Liver (tissue), 9 donors: ENCODE results near the gene SUSD5. TPM values are rescaled to one million over a fixed set of nuclear protein-coding genes. Genes with fewer than 3 reads are reported as not detected.

Experiments used
- DNase-seq: peaks from one replicate; pipeline ENCODE4 v3.0.0-alpha.2; 2017; ENCODE audit warnings: low spot score
- H3K27ac ChIP-seq, 2 donors: one replicate each; pipeline ENCODE4 v1.7.0; 2013; ENCODE audit warnings: inconsistent platforms in 2 of 2, low read length in 2 of 2, control low read depth in 1 of 2, low read depth in 1 of 2, mild to moderate bottlenecking in 1 of 2
- H3K27me3 ChIP-seq, 4 donors: one replicate each; pipeline versions ENCODE4 v1.6.1 to v1.7.0; 2013; ENCODE audit warnings: low read length in 3 of 4, inconsistent platforms in 1 of 4, mild to moderate bottlenecking in 1 of 4, moderate library complexity in 1 of 4; ENCODE audit not compliant: control insufficient read depth in 4 of 4, insufficient read depth in 4 of 4
- H3K36me3 ChIP-seq, 4 donors: one replicate each; pipeline versions ENCODE4 v1.6.1 to v1.7.0; 2013; ENCODE audit warnings: low read length in 3 of 4, mild to moderate bottlenecking in 3 of 4, low read depth in 1 of 4, moderate library complexity in 1 of 4; ENCODE audit not compliant: control insufficient read depth in 4 of 4, insufficient read depth in 3 of 4
- H3K4me1 ChIP-seq, 4 donors: one replicate each; pipeline versions ENCODE4 v1.6.1 to v1.7.0; 2013; ENCODE audit warnings: low read length in 3 of 4, mild to moderate bottlenecking in 3 of 4, moderate library complexity in 1 of 4; ENCODE audit not compliant: control insufficient read depth in 4 of 4, insufficient read depth in 4 of 4
- H3K4me3 ChIP-seq, 3 donors: one replicate each; pipeline versions ENCODE4 v1.6.1 to v1.7.0; 2013; ENCODE audit warnings: low read length in 3 of 3, control low read depth in 1 of 3, low read depth in 1 of 3, mild to moderate bottlenecking in 1 of 3
- H3K9ac ChIP-seq, 2 donors: one replicate each; pipeline ENCODE4 v1.7.0; 2013; ENCODE audit warnings: low read length in 2 of 2, mild to moderate bottlenecking in 2 of 2, moderate library complexity in 2 of 2, control low read depth in 1 of 2, low read depth in 1 of 2
- H3K9me3 ChIP-seq, 4 donors: one replicate each; pipeline versions ENCODE4 v1.6.1 to v1.7.0; 2013; ENCODE audit warnings: low read length in 3 of 4; ENCODE audit not compliant: control insufficient read depth in 4 of 4
- FOXA1 ChIP-seq: IDR thresholded peaks from 2 replicates; pipeline ENCODE4 v1.6.1; 2016; ENCODE audit warnings: antibody characterized with exemption
- FOXA2 ChIP-seq: IDR thresholded peaks from 2 replicates; pipeline ENCODE4 v1.6.1; 2016; ENCODE audit warnings: antibody characterized with exemption
- GABPA ChIP-seq, 2 donors: IDR thresholded peaks in 1 of 2; conservative IDR thresholded peaks in 1 of 2; 2 replicates each; pipeline ENCODE4 v1.6.1; 2016; ENCODE audit warnings: antibody characterized with exemption in 2 of 2, mild to moderate bottlenecking in 1 of 2, moderate library complexity in 1 of 2
- JUND ChIP-seq, 2 donors: IDR thresholded peaks; 2 replicates each; pipeline ENCODE4 v1.6.1; 2016; ENCODE audit warnings: antibody characterized with exemption in 2 of 2
- NR2F2 ChIP-seq: IDR thresholded peaks from 2 replicates; pipeline ENCODE4 v1.6.1; 2016; ENCODE audit warnings: antibody characterized with exemption
- TAF1 ChIP-seq: conservative IDR thresholded peaks from 2 replicates; pipeline ENCODE4 v1.6.1; 2016; ENCODE audit warnings: antibody characterized with exemption, mild to moderate bottlenecking
- YY1 ChIP-seq: IDR thresholded peaks from 2 replicates; pipeline ENCODE4 v1.6.1; 2016; ENCODE audit warnings: antibody characterized with exemption, mild to moderate bottlenecking
- ZBTB33 ChIP-seq: IDR thresholded peaks from 2 replicates; pipeline ENCODE4 v1.6.1; 2016; ENCODE audit warnings: antibody characterized with exemption
- WGBS: extraction: QIAGEN DNeasy Blood & Tissue Kit; methylation state at CpG from one replicate; pipeline ENCODE4 v1.1.7; 2013; 5-methylcytosine and 5-hydroxymethylcytosine counted together
- polyA plus RNA-seq, 2 donors: library from polyadenylated mRNA; stranded (reverse) in 1 of 2; unstranded in 1 of 2; fragments of 200-250 nt in 1 of 2; fragments of >200 nt in 1 of 2; fragmentation: Nextera tagmentation in 1 of 2; extraction: Ambion mirVana in 1 of 2; gene quantifications; one replicate each; pipeline versions ENCODE4 v1.2.1 to v1.2.3, GENCODE V29; 2013 to 2015
- total RNA-seq, 2 donors: library from RNA; depleted of rRNA; stranded (reverse); fragments of >200 nt; gene quantifications; one replicate each; pipeline ENCODE4 v1.2.3, GENCODE V29; 2014
- TF ChIP-seq, protein P1 (sequence below): IDR thresholded peaks from 2 replicates; pipeline ENCODE4 v1.6.1; 2016; ENCODE audit warnings: antibody characterized with exemption
- TF ChIP-seq, protein P2 (sequence below): IDR thresholded peaks from 2 replicates; pipeline ENCODE4 v1.6.1; 2016; ENCODE audit warnings: antibody characterized with exemption
- TF ChIP-seq, protein P3 (sequence below): IDR thresholded peaks from 2 replicates; pipeline ENCODE4 v1.6.1; 2016; ENCODE audit warnings: antibody characterized with exemption, mild to moderate bottlenecking
- donor health status: healthy.
- donor health status: healthy.
- donor health status: healthy.
- donor health status: healthy.
- donor health status: healthy.

SUSD5 gene
- total and polyA plus RNA-seq, 4 donors = 0.08 to 0.21 (median 0.18) TPM

- H3K9me3 ChIP-seq = no peaks in the 10 kb centered on the region
- H3K27me3 ChIP-seq = no peaks in the 10 kb centered on the region
- H3K4me3 ChIP-seq = no peak overlapping the region
- no peak overlapping the region for H3K9ac ChIP-seq
- WGBS = 70% methylated on average over 3 of the region's 3 CpGs
- no peaks in the 10 kb centered on the region for H3K4me1 ChIP-seq
- DNase-seq = no peak
- H3K36me3 ChIP-seq = no peaks in the 10 kb centered on the region
- H3K27ac ChIP-seq = no peak overlapping the region
- TF ChIP-seq ZBTB33 (no peak), FOXA1 (no peak), FOXA2 (no peak), JUND (IDR thresholded peaks at IDR 0.05) (no peak), YY1 (no peak)
- TF ChIP-seq, protein P1, sequence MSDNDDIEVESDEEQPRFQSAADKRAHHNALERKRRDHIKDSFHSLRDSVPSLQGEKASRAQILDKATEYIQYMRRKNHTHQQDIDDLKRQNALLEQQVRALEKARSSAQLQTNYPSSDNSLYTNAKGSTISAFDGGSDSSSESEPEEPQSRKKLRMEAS = no peak
- TF ChIP-seq, protein P2, sequence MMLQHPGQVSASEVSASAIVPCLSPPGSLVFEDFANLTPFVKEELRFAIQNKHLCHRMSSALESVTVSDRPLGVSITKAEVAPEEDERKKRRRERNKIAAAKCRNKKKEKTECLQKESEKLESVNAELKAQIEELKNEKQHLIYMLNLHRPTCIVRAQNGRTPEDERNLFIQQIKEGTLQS = no peak
Measured at GRCh38 chr3:33167716-33168336, 50.8 kb downstream of the SUSD5 start.

- DNase-seq = no peak
- H3K27ac ChIP-seq = no peak overlapping the region
- no peak for TF ChIP-seq JUND (IDR thresholded peaks at IDR 0.05)
- no peak for TF ChIP-seq FOXA2
- TF ChIP-seq, protein P3, sequence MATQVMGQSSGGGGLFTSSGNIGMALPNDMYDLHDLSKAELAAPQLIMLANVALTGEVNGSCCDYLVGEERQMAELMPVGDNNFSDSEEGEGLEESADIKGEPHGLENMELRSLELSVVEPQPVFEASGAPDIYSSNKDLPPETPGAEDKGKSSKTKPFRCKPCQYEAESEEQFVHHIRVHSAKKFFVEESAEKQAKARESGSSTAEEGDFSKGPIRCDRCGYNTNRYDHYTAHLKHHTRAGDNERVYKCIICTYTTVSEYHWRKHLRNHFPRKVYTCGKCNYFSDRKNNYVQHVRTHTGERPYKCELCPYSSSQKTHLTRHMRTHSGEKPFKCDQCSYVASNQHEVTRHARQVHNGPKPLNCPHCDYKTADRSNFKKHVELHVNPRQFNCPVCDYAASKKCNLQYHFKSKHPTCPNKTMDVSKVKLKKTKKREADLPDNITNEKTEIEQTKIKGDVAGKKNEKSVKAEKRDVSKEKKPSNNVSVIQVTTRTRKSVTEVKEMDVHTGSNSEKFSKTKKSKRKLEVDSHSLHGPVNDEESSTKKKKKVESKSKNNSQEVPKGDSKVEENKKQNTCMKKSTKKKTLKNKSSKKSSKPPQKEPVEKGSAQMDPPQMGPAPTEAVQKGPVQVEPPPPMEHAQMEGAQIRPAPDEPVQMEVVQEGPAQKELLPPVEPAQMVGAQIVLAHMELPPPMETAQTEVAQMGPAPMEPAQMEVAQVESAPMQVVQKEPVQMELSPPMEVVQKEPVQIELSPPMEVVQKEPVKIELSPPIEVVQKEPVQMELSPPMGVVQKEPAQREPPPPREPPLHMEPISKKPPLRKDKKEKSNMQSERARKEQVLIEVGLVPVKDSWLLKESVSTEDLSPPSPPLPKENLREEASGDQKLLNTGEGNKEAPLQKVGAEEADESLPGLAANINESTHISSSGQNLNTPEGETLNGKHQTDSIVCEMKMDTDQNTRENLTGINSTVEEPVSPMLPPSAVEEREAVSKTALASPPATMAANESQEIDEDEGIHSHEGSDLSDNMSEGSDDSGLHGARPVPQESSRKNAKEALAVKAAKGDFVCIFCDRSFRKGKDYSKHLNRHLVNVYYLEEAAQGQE = no peak
- no peak for TF ChIP-seq GABPA (IDR thresholded peaks at IDR 0.05 in 1 of 2, conservative IDR thresholded peaks at IDR 0.05 in 1 of 2)
- no peak for TF ChIP-seq TAF1
- no peak for TF ChIP-seq ZBTB33
- no peak for TF ChIP-seq NR2F2
- no peak for TF ChIP-seq FOXA1
- H3K36me3 ChIP-seq = no peaks in the 10 kb centered on the region
- WGBS = 73% methylated on average over 3 of the region's 3 CpGs
- no peaks in the 10 kb centered on the region for H3K9me3 ChIP-seq
- H3K4me1 ChIP-seq = no peaks in the 10 kb centered on the region
- no peak overlapping the region for H3K9ac ChIP-seq
- no peaks in the 10 kb centered on the region for H3K27me3 ChIP-seq
- no peak overlapping the region for H3K4me3 ChIP-seq
Measured at GRCh38 chr3:33167284-33167683, 51.3 kb downstream of the SUSD5 start.
